Smooth muscle cell (in vitro differentiated cells): ENCODE results near the gene CASP5. TPM values are rescaled to one million over a fixed set of nuclear protein-coding genes. Genes with fewer than 3 reads are reported as not detected.
"Not testable (repeated sequence)": the region's sequence is repeated elsewhere in the genome, so short reads cannot be mapped to it uniquely, and the experiment has no call there.

Experiments
- DNase-seq: peaks from one replicate; lab custom pipeline; 2025; ENCODE audit not compliant: unreplicated experiment; lab: John Stamatoyannopoulos, UW
- H2AFZ ChIP-seq: fragments of 200-600 bp; sonication (generic); 2 replicates; pipeline ENCODE4 v1.6.0; 2016; ENCODE audit warnings: antibody characterized with exemption, low read depth, mild to moderate bottlenecking
- H3F3A ChIP-seq: fragments of 200-600 bp; sonication (generic); 2 replicates; pipeline ENCODE4 v1.6.0; 2017; ENCODE audit warnings: antibody characterized with exemption, low read depth
- H3K27ac ChIP-seq: fragments of 200-600 bp; sonication (generic); 2 replicates; pipeline ENCODE4 v1.5.1; 2016; ENCODE audit warnings: low read depth, mild to moderate bottlenecking
- H3K27me3 ChIP-seq: fragments of 200-600 bp; sonication (generic); 2 replicates; pipeline ENCODE4 v1.6.1; 2016; ENCODE audit warnings: low read depth, mild to moderate bottlenecking
- H3K36me3 ChIP-seq: fragments of 200-600 bp; sonication (generic); 2 replicates; pipeline ENCODE4 v1.5.1; 2016; ENCODE audit warnings: low read depth
- H3K4me1 ChIP-seq: fragments of 200-600 bp; sonication (generic); 2 replicates; pipeline ENCODE4 v1.5.1; 2016; ENCODE audit warnings: low read depth
- H3K4me2 ChIP-seq: fragments of 200-600 bp; sonication (generic); 2 replicates; pipeline ENCODE4 v1.6.0; 2016; ENCODE audit warnings: mild to moderate bottlenecking
- H3K4me3 ChIP-seq: fragments of 200-600 bp; sonication (generic); 2 replicates; pipeline ENCODE4 v1.5.1; 2016; ENCODE audit warnings: mild to moderate bottlenecking
- H3K79me2 ChIP-seq: fragments of 200-600 bp; sonication (generic); 2 replicates; pipeline ENCODE4 v1.6.0; 2016; ENCODE audit warnings: low read depth, mild to moderate bottlenecking
- H3K9ac ChIP-seq: fragments of 200-600 bp; sonication (generic); 2 replicates; pipeline ENCODE4 v1.6.0; 2016; ENCODE audit warnings: low read depth
- H3K9me3 ChIP-seq: fragments of 200-600 bp; sonication (generic); replicated peaks from 2 replicates; pipeline ENCODE4 v1.5.1; 2016; ENCODE audit warnings: low read depth
- H4K20me1 ChIP-seq: fragments of 200-600 bp; sonication (generic); 2 replicates; pipeline ENCODE4 v1.6.0; 2016; ENCODE audit warnings: low read depth
- WGBS: methylation state at CpG from one replicate; pipeline ENCODE4 v1.1.7; 2016; ENCODE audit warnings: low lambda C conversion rate; 5-methylcytosine and 5-hydroxymethylcytosine counted together
- polyA plus RNA-seq: library from polyadenylated mRNA; unstranded; fragments of >200 nt; fragmentation: Nextera tagmentation; extraction: Ambion mirVana; gene quantifications from 2 replicates; pipeline ENCODE4 v1.2.1, GENCODE V29; 2016
- total RNA-seq: library from RNA; depleted of rRNA; stranded (reverse); fragments of >200 nt; gene quantifications from 2 replicates; pipeline ENCODE4 v1.2.3, GENCODE V29; 2014
- TF ChIP-seq, protein P1 (sequence below): fragments of 200-600 bp; sonication (generic); IDR thresholded peaks from 2 replicates; pipeline ENCODE4 v1.5.1; 2017; ENCODE audit warnings: borderline replicate concordance, mild to moderate bottlenecking, antibody characterized with exemption; ENCODE audit not compliant: insufficient read depth, poor library complexity, severe bottlenecking

Gene CASP5
- total RNA-seq (not detected in 2 replicates), polyA plus RNA-seq (not detected in 2 replicates)

DNA sequence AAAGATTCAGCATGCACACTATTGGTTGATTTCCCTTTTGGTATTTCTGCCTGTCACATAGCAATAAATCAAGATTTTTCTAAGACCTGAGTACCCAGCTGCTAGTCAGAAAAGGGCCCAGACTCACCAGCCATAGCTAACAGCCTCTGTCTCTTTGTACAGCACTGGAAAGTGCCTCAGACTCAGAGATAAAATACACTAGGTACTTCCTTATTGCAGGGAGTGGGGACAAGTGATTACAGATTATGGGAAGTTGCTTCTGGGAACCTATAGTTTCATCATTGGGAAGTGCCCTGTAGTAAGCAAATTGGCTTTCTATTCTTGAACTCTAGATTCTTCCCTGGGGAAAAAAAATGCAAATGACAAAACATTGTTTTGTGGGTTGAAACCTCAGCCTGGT, at the start of gene CASP5:
CASP5 (minus strand) TSS at position 166 of the 400 bp plus-strand sequence; CDS start at position 134, 32 bp downstream.
- H3K4me3 ChIP-seq = no peak within 1 kb of the TSS
- no peak within 1 kb of the TSS for H3K4me2 ChIP-seq
- H3K9me3 ChIP-seq = no peaks in the 10 kb centered on the region
- no peak within 1 kb of the TSS for H3K9ac ChIP-seq
- H3K36me3 ChIP-seq = no peaks in the 10 kb centered on the region
- H3K27ac ChIP-seq = no peak within 1 kb of the TSS
- H3K79me2 ChIP-seq = no peaks in the 10 kb centered on the region
- no peaks in the 10 kb centered on the region for H3K27me3 ChIP-seq
- TF ChIP-seq, protein P1, sequence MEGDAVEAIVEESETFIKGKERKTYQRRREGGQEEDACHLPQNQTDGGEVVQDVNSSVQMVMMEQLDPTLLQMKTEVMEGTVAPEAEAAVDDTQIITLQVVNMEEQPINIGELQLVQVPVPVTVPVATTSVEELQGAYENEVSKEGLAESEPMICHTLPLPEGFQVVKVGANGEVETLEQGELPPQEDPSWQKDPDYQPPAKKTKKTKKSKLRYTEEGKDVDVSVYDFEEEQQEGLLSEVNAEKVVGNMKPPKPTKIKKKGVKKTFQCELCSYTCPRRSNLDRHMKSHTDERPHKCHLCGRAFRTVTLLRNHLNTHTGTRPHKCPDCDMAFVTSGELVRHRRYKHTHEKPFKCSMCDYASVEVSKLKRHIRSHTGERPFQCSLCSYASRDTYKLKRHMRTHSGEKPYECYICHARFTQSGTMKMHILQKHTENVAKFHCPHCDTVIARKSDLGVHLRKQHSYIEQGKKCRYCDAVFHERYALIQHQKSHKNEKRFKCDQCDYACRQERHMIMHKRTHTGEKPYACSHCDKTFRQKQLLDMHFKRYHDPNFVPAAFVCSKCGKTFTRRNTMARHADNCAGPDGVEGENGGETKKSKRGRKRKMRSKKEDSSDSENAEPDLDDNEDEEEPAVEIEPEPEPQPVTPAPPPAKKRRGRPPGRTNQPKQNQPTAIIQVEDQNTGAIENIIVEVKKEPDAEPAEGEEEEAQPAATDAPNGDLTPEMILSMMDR = no peak
- no peaks in the 10 kb centered on the region for H3F3A ChIP-seq
- no peaks in the 10 kb centered on the region for H3K4me1 ChIP-seq
- H4K20me1 ChIP-seq = no peaks in the 10 kb centered on the region
- DNase-seq = no peak
- peak within 1 kb of the TSS; percentile 16 for H2AFZ ChIP-seq

DNA sequence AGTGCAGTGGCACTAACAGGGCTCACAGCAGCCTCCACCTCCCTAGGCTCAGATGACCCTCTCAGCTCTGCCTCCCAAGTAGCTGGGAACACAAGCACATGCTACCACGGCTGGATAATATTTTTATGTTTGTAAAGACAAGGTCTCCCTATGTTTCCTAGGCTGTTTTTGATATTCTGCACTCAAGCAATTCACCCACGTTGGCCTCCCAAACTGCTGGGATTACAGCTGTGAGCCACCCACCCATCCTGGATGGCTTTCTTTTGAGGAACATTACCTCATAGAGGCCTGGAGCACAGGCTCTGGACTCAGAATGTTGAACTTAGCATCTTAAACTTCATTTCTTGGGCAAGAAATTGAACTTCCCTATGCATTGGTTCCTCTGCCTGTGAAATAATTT, 49.1 kb upstream of the CASP5 start:
- not testable (repeated sequence) for H3K79me2 ChIP-seq, H3K4me3 ChIP-seq, H3K4me1 ChIP-seq, H3K36me3 ChIP-seq, H3K27ac ChIP-seq, H2AFZ ChIP-seq, H3K9ac ChIP-seq, H3K27me3 ChIP-seq, H3F3A ChIP-seq, DNase-seq, H4K20me1 ChIP-seq, H3K4me2 ChIP-seq, H3K9me3 ChIP-seq
- WGBS = 78% methylated on average over 2 of the region's 2 CpGs

DNA sequence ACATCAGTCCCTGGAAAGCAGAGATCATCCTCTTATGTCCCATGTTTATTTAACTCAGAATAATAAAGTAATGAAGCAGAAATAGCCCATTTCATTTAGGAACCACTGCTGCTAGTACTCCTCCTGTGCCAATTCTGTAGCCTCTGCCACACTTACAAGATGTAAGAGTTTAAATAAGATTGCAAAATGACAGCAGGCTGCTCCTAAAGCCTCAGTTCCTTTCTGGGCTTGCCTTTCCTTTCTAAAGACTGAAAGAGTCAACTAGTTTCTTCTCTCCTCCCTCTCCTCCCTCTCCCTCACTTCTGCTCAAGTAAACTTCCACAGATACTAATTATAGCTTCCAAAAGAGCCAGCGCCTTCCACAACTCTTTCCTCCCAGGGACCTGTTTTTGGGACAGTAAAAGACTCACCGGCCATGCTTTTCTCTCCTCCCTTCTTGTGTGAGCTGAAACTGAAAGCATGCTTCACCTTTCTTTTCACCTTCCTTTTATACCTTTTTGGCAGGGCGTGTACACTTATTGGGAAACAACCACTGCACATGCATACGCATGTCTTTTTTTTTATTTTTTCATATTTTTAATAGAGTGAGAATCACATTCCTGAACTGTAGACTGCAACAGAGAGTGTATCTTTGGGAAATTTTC, 48.2 kb upstream of the CASP5 start:
- no peaks in the 10 kb centered on the region for H3F3A ChIP-seq
- no peaks in the 10 kb centered on the region for H4K20me1 ChIP-seq
- no peak overlapping the region for H3K4me2 ChIP-seq
- TF ChIP-seq, protein P1 = no peak
- no peaks in the 10 kb centered on the region for H3K36me3 ChIP-seq
- no peaks in the 10 kb centered on the region for H3K27me3 ChIP-seq
- DNase-seq = no peak
- 88% methylated on average over 4 of the region's 4 CpGs for WGBS
- no peaks in the 10 kb centered on the region for H3K9me3 ChIP-seq
- H3K27ac ChIP-seq = no peak overlapping the region
- H2AFZ ChIP-seq = no peak overlapping the region
- no peak overlapping the region for H3K4me3 ChIP-seq
- no peaks in the 10 kb centered on the region for H3K79me2 ChIP-seq
- no peaks in the 10 kb centered on the region for H3K4me1 ChIP-seq
- no peak overlapping the region for H3K9ac ChIP-seq

DNA sequence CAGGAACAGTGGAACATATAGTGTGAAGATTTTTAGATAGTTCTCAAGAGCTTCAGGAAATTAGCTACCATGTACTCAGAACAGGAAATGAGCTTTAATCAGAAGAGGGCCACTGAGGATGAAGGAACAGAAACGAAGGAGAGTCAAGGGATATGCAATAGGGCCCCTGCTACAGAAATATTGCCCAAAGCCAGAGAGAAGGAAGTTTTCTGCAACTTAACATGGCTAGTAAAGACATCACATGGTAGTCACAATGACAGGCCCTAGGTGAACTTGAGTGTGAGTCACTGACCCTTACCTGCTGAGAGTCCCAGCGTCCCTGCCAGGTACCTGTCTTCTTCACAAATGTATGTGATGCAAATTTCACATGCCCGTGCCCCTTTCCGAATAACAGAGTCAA, 47.3 kb upstream of the CASP5 start:
- Histone ChIP-seq H3K36me3 (no peaks in the 10 kb centered on the region), H3K4me1 (no peaks in the 10 kb centered on the region), H3K4me3 (no peak overlapping the region), H3K4me2 (no peak overlapping the region), H3K9me3 (no peaks in the 10 kb centered on the region), H2AFZ (no peak overlapping the region), H3K27ac (no peak overlapping the region), H3K9ac (no peak overlapping the region), H4K20me1 (no peaks in the 10 kb centered on the region), H3F3A (no peaks in the 10 kb centered on the region), H3K27me3 (no peaks in the 10 kb centered on the region), H3K79me2 (no peaks in the 10 kb centered on the region)
- WGBS = 89% methylated on average over 4 of the region's 4 CpGs
- TF ChIP-seq, protein P1 = no peak
- DNase-seq = no peak

DNA sequence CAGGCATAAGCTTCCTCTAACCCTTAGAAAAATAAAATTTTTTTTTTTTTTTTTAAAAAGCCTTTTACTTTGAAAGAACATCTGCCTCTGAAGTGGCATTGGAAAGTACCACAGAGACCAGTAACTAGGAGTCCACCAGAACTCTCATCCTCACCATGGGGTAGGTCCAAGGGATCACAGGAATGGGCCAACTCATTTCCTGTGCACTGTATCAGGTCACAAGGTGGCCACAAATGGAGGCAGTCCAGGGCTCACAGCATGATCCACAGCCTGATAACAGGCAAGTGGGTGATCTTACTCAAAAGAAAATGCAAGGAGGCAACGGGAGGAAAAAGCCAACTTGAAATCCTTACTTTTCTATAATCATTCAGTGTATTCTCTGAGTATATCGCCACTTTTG, 46.8 kb upstream of the CASP5 start:
- not testable (repeated sequence) for H3K36me3 ChIP-seq, H3K79me2 ChIP-seq, H3K27me3 ChIP-seq, H4K20me1 ChIP-seq, H2AFZ ChIP-seq, H3K4me1 ChIP-seq, H3K4me2 ChIP-seq, H3K4me3 ChIP-seq, H3F3A ChIP-seq, H3K27ac ChIP-seq, H3K9ac ChIP-seq, DNase-seq, H3K9me3 ChIP-seq
- 96% methylated on average over 2 of the region's 2 CpGs for WGBS

DNA sequence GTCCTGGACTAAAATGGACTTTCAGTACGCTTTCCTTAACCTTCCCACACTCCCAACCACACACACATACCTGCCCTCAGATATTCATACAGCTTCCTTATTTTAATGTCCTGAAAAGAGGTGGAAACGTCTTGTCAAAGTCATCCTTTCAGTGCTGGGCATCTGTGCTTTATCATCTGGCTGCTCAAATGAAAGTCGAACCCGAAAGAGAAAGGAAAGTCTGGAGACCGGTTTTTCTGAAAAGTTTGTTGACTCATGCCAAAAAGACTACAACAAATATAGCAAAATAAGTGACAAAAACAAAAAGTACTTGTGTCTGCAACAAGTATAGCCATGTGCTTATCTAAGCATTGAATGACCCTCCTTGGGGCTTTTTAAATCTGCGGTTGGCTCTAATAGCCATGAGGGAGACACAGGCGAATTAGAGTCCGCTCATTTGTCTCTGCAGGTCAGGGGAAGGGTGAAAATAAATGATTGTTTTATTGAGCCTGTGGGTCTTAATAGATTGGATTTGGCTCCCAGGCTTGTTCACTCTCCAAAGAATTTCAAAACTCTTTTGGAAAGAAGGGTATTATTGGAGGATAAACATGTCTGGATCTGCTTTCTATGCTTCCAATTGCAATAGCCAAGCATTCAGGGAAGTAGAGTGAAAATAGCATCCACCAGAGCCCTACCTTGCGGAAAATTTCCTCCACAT, 40.4 kb upstream of the CASP5 start:
- not testable (repeated sequence) for H3K4me1 ChIP-seq, H3K4me3 ChIP-seq, H3K27ac ChIP-seq, H4K20me1 ChIP-seq, H3K36me3 ChIP-seq, DNase-seq, H3K79me2 ChIP-seq, H3K9ac ChIP-seq, H3K9me3 ChIP-seq, H3F3A ChIP-seq, H3K27me3 ChIP-seq
- Histone ChIP-seq H2AFZ (peak overlapping the region; percentile 77), H3K4me2 (peak overlapping the region; percentile 43)
- 50% methylated on average over 9 of the region's 9 CpGs for WGBS
